HCT116 (cell line): Measurements from ENCODE around the gene TNFSF8.
A peak's percentile ranks its signal among the peaks of the same experiment; 100 is the strongest.

Experiments used
- CEBPB ChIP-seq: IDR thresholded peaks from 2 replicates; pipeline ENCODE4 v1.6.1; 2012; ENCODE audit warnings: low read depth
- ELF1 ChIP-seq: IDR thresholded peaks from 2 replicates; pipeline ENCODE4 v1.6.1; 2012; ENCODE audit warnings: low read depth, borderline replicate concordance
- EZH2 ChIP-seq: fragments of 200-600 bp; sonication (generic); IDR thresholded peaks from 2 replicates; pipeline ENCODE4 v1.6.1; 2017; ENCODE audit warnings: antibody characterized with exemption, mixed run types
- JUND ChIP-seq: IDR thresholded peaks from 2 replicates; pipeline ENCODE4 v1.6.1; 2012
- POLR2AphosphoS5 ChIP-seq: IDR thresholded peaks from 2 replicates; pipeline ENCODE4 v1.6.1; 2011; ENCODE audit warnings: mild to moderate bottlenecking, low read depth, low read length, moderate library complexity
- TF ChIP-seq, protein P1 (sequence below), 3 experiments: fragments of 200-600 bp in 1 of 3; sonication (generic) in 1 of 3; IDR thresholded peaks in 2 of 3; conservative IDR thresholded peaks in 1 of 3; 2 replicates each; pipeline ENCODE4 v1.5.1; 2012 to 2017; ENCODE audit warnings: low read depth in 2 of 3, low read length in 2 of 3, antibody characterized with exemption in 1 of 3, borderline replicate concordance in 1 of 3, control low read depth in 1 of 3, mild to moderate bottlenecking in 1 of 3, mixed read lengths in 1 of 3, mixed run types in 1 of 3, moderate library complexity in 1 of 3; ENCODE audit not compliant: insufficient read depth in 1 of 3
- TF ChIP-seq, protein P2 (sequence below): IDR thresholded peaks from 2 replicates; pipeline ENCODE4 v1.6.1; 2012
- TF ChIP-seq, protein P3 (sequence below): IDR thresholded peaks from 2 replicates; pipeline ENCODE4 v1.6.1; 2012; ENCODE audit warnings: low read depth

DNA sequence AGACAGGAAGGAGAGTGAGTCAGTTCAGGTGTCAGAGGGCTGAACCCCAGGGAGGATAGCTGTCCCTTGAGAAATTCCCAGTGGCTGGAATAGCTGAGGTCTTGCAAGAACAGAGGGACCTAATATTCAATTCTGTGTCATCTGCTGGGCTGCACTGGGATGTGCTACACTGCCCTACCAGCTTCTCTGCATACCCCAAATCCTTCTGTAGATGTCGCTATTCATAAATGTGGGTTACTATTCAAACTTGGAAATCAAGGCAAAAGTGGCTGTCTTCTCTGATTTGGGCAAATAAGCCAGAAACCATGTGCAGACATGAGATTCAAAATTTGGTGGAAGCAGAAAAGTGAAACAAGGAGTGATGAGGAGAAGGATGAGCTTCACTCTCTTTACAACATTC, 16.3 kb downstream of the TNFSF8 start:
- TF ChIP-seq, protein P1, sequence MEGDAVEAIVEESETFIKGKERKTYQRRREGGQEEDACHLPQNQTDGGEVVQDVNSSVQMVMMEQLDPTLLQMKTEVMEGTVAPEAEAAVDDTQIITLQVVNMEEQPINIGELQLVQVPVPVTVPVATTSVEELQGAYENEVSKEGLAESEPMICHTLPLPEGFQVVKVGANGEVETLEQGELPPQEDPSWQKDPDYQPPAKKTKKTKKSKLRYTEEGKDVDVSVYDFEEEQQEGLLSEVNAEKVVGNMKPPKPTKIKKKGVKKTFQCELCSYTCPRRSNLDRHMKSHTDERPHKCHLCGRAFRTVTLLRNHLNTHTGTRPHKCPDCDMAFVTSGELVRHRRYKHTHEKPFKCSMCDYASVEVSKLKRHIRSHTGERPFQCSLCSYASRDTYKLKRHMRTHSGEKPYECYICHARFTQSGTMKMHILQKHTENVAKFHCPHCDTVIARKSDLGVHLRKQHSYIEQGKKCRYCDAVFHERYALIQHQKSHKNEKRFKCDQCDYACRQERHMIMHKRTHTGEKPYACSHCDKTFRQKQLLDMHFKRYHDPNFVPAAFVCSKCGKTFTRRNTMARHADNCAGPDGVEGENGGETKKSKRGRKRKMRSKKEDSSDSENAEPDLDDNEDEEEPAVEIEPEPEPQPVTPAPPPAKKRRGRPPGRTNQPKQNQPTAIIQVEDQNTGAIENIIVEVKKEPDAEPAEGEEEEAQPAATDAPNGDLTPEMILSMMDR (IDR thresholded peaks at IDR 0.05 in 2 of 3, conservative IDR thresholded peaks at IDR 0.05 in 1 of 3; ENCODE audit: borderline replicate concordance in 1 of 3, insufficient read depth in 1 of 3, low read depth in 2 of 3, low read length in 2 of 3) = peak; percentile 43 to 59 (median 51); a peak in 5 of 6 replicates
- TF ChIP-seq EZH2 = no peak
- no peak for TF ChIP-seq ELF1
- TF ChIP-seq, protein P2, sequence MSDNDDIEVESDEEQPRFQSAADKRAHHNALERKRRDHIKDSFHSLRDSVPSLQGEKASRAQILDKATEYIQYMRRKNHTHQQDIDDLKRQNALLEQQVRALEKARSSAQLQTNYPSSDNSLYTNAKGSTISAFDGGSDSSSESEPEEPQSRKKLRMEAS = no peak
- TF ChIP-seq, protein P3, sequence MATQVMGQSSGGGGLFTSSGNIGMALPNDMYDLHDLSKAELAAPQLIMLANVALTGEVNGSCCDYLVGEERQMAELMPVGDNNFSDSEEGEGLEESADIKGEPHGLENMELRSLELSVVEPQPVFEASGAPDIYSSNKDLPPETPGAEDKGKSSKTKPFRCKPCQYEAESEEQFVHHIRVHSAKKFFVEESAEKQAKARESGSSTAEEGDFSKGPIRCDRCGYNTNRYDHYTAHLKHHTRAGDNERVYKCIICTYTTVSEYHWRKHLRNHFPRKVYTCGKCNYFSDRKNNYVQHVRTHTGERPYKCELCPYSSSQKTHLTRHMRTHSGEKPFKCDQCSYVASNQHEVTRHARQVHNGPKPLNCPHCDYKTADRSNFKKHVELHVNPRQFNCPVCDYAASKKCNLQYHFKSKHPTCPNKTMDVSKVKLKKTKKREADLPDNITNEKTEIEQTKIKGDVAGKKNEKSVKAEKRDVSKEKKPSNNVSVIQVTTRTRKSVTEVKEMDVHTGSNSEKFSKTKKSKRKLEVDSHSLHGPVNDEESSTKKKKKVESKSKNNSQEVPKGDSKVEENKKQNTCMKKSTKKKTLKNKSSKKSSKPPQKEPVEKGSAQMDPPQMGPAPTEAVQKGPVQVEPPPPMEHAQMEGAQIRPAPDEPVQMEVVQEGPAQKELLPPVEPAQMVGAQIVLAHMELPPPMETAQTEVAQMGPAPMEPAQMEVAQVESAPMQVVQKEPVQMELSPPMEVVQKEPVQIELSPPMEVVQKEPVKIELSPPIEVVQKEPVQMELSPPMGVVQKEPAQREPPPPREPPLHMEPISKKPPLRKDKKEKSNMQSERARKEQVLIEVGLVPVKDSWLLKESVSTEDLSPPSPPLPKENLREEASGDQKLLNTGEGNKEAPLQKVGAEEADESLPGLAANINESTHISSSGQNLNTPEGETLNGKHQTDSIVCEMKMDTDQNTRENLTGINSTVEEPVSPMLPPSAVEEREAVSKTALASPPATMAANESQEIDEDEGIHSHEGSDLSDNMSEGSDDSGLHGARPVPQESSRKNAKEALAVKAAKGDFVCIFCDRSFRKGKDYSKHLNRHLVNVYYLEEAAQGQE = no peak
- TF ChIP-seq JUND = no peak
- no peak for TF ChIP-seq POLR2AphosphoS5
- TF ChIP-seq CEBPB = no peak
